ENCODE measurements around the gene MYCN. TPM values are rescaled to one million over a fixed set of nuclear protein-coding genes. Genes with fewer than 3 reads are reported as not detected.
"Not testable (repeated sequence)": the region's sequence is repeated elsewhere in the genome, so short reads cannot be mapped to it uniquely, and the experiment has no call there.

MYCN gene
- total RNA-seq, 1 donor: 0.10 TPM

DNA sequence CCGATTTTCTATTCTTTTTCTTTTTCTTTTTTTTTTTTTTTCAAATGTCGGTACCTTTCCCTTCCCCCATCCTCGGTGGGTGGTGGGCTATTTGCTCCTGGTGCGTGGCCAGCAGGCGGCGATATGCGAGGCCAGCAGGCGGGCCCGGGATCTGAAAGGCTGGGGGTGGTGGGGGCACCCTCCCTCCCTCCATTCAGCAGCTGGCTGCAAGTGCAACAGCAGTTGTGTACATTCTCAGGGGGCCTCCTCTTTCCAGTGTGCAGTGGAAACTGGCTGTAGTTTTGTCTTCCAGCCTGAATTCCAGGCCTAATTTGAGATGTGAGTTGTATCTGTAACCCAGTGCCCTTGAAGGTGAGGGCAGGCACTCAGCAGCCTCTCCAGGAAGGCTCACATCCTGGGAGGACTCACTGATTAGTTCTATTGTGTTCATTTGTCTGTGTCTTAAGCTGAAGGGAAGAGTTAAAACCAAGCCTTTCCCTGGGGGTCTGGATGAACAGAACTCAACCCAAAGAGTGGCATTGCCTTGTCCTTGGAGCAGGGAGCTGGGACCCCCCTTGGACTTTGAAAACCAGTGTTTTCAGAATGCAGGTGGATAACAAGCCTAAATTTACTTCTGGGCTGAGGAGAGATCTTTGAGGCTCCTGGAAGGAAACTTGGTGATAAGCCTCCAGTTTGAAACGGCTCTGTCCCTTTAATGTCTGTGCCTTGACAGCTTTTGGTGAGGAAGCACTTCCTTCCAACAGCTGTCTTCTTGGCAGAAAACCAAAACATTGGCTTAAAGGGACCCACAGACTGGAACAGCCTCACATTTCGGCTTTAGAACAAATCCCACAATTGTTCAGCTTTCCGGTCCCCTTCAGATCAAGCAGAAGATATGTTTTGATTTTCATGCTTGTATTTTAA, 3.3 kb downstream of the MYCN start:
- no peaks in the 10 kb centered on the region for H3K9me3 ChIP-seq (ENCODE audit: low read depth, low read length)
- H3K27me3 ChIP-seq (ENCODE audit: insufficient read depth, low read length): peaks cover 52% of the 10 kb centered on the region
- H3K4me1 ChIP-seq (ENCODE audit: insufficient read depth, low read length): peaks cover 15% of the 10 kb centered on the region
- H3K4me3 ChIP-seq (ENCODE audit: low read length): no peak overlapping the region

DNA sequence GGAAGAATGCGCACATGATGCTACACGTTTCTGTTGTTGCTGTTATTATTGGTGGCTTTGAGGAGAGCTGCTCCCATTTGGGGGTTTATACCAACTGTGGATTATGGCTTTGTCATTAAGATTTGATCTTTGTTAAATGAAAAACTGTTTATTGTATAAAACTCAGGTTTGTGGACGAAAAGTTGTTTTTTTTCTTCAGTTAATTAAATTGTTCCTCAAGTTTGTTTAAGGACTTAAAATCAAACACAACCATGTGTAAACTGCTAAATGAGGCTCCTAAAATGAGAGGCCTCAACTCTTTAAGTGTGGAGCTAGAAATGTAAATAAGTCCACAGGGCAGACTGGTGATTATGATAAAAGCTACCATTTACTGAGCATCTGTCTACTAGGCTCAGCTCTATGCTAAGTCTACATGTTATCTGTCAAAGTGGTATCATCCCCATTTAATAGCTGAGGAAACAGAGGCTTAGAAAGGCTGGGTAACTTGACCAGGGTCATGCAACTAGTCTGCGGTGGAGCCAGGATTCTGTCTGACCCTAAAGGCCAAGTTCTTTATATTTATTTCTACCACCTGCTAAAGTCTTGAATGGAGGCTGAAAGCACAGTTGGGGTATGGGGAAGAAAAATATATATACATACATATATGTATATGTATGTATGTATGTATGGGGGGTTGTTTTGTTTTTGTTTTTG, 4.1 kb downstream of the MYCN start:
- Histone ChIP-seq H3K9me3 (ENCODE audit: low read depth, low read length) (no peaks in the 10 kb centered on the region), H3K27me3 (ENCODE audit: insufficient read depth, low read length) (peaks cover 43% of the 10 kb centered on the region), H3K4me3 (ENCODE audit: low read length) (no peak overlapping the region), H3K4me1 (ENCODE audit: insufficient read depth, low read length) (peaks cover 15% of the 10 kb centered on the region)

- Histone ChIP-seq H3K4me1 (ENCODE audit: insufficient read depth, low read length) (peaks cover 2% of the 10 kb centered on the region), H3K9me3 (ENCODE audit: low read depth, low read length) (no peaks in the 10 kb centered on the region), H3K27me3 (ENCODE audit: insufficient read depth, low read length) (peaks cover 30% of the 10 kb centered on the region), H3K4me3 (ENCODE audit: low read length) (no peak overlapping the region)
Measured at GRCh38 chr2:15945909-15946705, 5.8 kb downstream of the MYCN start.

DNA sequence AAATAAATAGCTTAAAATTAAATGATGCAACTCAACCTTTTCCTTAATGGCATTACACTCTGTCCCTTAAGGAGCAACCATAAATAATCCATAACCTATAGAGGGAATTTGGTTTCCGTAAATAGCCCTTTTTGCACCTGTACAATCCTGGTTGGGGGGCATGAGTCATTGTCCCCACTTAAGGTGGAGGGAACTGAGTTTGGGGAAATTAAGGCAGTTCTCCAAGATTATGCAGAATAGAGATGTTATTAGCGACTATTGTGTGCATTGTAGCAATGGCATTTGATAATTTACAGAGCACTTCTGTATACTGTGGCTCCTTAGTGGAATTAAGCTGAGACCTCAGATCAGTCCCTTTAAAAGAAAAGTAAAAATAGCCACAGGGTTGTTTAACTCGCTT, 6.6 kb downstream of the MYCN start:
- Histone ChIP-seq H3K9me3 (ENCODE audit: low read depth, low read length) (no peaks in the 10 kb centered on the region), H3K4me3 (ENCODE audit: low read length) (no peak overlapping the region), H3K4me1 (ENCODE audit: insufficient read depth, low read length) (no peaks in the 10 kb centered on the region), H3K27me3 (ENCODE audit: insufficient read depth, low read length) (peaks cover 24% of the 10 kb centered on the region)

DNA sequence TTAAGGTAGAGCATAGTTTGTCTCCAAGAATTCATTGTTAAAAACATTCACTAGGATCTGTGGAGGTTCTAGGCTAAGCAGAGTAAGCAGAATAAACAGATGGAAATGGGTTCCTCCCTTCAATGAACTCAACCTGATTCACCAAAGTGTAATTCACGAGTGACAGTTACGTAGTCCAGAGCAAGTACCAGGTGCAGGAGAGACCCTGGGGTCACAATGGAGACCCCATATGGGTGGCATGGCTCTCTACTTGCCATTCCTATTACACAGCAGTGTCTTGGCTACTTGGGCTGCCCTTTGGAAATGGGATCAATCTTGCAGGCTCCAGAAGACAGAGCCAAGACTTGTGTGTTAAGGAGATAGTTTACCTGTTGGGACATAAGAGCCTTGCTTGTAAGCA, 7.1 kb downstream of the MYCN start:
- Histone ChIP-seq H3K9me3 (ENCODE audit: low read depth, low read length) (no peaks in the 10 kb centered on the region), H3K4me1 (ENCODE audit: insufficient read depth, low read length) (no peaks in the 10 kb centered on the region), H3K27me3 (ENCODE audit: insufficient read depth, low read length) (peaks cover 21% of the 10 kb centered on the region), H3K4me3 (ENCODE audit: low read length) (no peak overlapping the region)

DNA sequence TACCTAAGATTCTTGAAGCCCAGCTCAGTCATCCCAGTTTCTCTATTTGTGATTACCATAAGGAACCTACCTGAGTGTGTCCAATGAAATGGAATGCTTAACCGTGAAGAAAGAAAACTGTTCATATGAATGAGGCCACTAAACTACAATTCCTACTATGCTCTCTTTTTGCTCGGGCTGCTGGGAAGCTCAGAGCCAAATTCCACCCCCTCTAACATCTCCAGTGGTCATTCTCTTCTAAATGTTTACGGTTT, 8.3 kb downstream of the MYCN start:
- Histone ChIP-seq H3K27me3 (ENCODE audit: insufficient read depth, low read length) (peaks cover 12% of the 10 kb centered on the region), H3K4me1 (ENCODE audit: insufficient read depth, low read length) (no peaks in the 10 kb centered on the region), H3K4me3 (ENCODE audit: low read length) (no peak overlapping the region), H3K9me3 (ENCODE audit: low read depth, low read length) (no peaks in the 10 kb centered on the region)

DNA sequence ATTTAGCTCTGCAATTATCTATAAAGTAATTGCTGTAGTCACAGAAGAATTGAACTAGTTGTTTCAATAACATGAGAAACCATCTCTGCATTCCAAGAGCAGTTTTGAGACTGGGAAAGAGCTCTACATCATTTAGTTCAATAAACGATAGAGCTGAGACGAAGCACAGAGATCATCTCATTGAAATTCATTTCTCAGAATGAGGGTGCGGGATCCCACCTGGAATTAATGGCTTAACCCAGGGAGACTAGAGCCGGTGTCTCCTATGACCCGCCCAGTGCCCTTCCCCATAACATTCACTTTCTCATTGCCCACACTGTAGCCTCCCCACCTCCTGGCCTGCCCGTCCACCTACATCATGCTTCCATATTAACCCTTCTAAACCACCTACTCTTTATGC, 8.8 kb downstream of the MYCN start:
- no peaks in the 10 kb centered on the region for H3K9me3 ChIP-seq (ENCODE audit: low read depth, low read length)
- no peaks in the 10 kb centered on the region for H3K4me1 ChIP-seq (ENCODE audit: insufficient read depth, low read length)
- no peak overlapping the region for H3K4me3 ChIP-seq (ENCODE audit: low read length)
- peaks cover 7% of the 10 kb centered on the region for H3K27me3 ChIP-seq (ENCODE audit: insufficient read depth, low read length)

DNA sequence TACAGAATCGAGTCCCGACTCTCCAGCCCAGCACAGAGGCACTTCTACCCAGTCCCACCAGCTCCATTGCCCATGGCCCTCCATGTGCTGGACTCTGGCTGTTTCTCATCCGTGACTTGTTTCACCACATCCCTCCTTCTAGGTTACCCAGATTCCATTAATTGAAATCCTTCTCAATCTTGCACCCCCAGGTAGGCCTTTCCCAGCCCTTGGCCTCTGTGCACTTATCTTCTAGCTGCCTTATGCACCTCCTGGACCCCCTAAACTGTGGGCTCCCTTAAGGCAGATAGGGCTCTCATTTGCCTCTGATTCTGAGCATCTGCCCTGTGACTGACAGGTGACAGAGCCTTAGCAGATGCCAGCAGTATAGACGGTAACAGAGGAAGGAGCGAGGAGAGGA, 9.2 kb downstream of the MYCN start:
- Histone ChIP-seq H3K9me3 (ENCODE audit: low read depth, low read length) (no peaks in the 10 kb centered on the region), H3K27me3 (ENCODE audit: insufficient read depth, low read length) (peaks cover 2% of the 10 kb centered on the region), H3K4me3 (ENCODE audit: low read length) (no peak overlapping the region), H3K4me1 (ENCODE audit: insufficient read depth, low read length) (no peaks in the 10 kb centered on the region)

DNA sequence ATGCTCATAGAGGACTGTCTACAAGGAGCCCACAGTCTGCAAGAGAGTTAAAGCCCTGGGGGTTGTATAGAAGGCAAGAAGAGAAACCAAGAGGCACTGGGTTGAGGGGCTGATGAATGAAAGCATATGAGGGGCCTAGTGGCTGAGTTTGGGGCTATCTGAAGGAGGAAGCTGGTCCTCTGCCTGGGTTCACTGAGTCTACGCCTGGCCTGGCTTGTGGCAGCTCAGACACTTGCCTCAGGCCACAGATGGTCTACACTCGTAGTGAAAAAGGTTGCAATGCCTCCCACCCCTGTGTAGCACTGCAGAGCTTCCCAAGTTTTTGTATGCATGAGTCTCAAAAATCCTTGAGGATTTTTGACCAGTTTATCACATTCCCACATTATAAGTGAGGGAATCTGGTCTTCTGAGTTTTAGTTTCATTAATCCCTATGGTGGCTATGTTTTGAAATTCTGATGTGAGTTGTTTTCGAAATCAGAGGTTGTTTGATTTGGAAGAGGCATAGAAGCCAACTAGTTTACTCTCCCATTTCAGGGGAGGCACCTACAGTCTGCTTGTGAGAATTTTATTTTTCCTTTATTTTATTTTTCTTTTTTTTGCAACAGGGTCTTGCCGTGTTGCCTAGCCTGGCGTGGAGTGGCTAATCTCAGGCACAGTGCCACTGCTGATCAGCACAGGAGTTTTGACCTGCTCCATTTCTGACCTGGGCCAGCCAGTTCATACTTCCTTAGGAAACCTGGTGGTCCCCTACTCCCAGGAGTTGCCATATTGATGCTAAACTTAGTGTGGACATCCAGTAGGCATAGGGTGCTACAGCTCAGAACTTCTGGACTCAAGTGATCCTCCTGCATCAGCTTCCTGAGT, 10.0 kb downstream of the MYCN start:
- no peaks in the 10 kb centered on the region for H3K27me3 ChIP-seq (ENCODE audit: insufficient read depth, low read length)
- no peak overlapping the region for H3K4me3 ChIP-seq (ENCODE audit: low read length)
- H3K4me1 ChIP-seq (ENCODE audit: insufficient read depth, low read length): no peaks in the 10 kb centered on the region
- no peaks in the 10 kb centered on the region for H3K9me3 ChIP-seq (ENCODE audit: low read depth, low read length)

GRCh38 chr2:15951936-15952335, 11.6 kb downstream of the MYCN start:
- H3K27me3 ChIP-seq (ENCODE audit: insufficient read depth, low read length); H3K4me3 ChIP-seq (ENCODE audit: low read length); H3K4me1 ChIP-seq (ENCODE audit: insufficient read depth, low read length); H3K9me3 ChIP-seq (ENCODE audit: low read depth, low read length): not testable (repeated sequence)

- no peaks in the 10 kb centered on the region for H3K27me3 ChIP-seq (ENCODE audit: insufficient read depth, low read length)
- H3K4me3 ChIP-seq (ENCODE audit: low read length): no peak overlapping the region
- no peaks in the 10 kb centered on the region for H3K4me1 ChIP-seq (ENCODE audit: insufficient read depth, low read length)
- no peaks in the 10 kb centered on the region for H3K9me3 ChIP-seq (ENCODE audit: low read depth, low read length)
Measured at GRCh38 chr2:15952451-15953146, 12.2 kb downstream of the MYCN start.

GRCh38 chr2:15953147-15953630, 12.8 kb downstream of the MYCN start:
- H3K4me3 ChIP-seq (ENCODE audit: low read length): no peak overlapping the region
- no peaks in the 10 kb centered on the region for H3K4me1 ChIP-seq (ENCODE audit: insufficient read depth, low read length)
- no peaks in the 10 kb centered on the region for H3K9me3 ChIP-seq (ENCODE audit: low read depth, low read length)
- H3K27me3 ChIP-seq (ENCODE audit: insufficient read depth, low read length): no peaks in the 10 kb centered on the region

- no peaks in the 10 kb centered on the region for H3K4me1 ChIP-seq (ENCODE audit: insufficient read depth, low read length)
- H3K9me3 ChIP-seq (ENCODE audit: low read depth, low read length): no peaks in the 10 kb centered on the region
- no peaks in the 10 kb centered on the region for H3K27me3 ChIP-seq (ENCODE audit: insufficient read depth, low read length)
- no peak overlapping the region for H3K4me3 ChIP-seq (ENCODE audit: low read length)
Measured at GRCh38 chr2:15953891-15954680, 13.7 kb downstream of the MYCN start.

Data from mononuclear cell (primary cell).